Measurements from ENCODE around the gene BRSK1. TPM values are rescaled to one million over a fixed set of nuclear protein-coding genes. Genes with fewer than 3 reads are reported as not detected.

The BRSK1 gene
- total RNA-seq, 1 experiment from 2014 or later, result 8.7 TPM

DNA sequence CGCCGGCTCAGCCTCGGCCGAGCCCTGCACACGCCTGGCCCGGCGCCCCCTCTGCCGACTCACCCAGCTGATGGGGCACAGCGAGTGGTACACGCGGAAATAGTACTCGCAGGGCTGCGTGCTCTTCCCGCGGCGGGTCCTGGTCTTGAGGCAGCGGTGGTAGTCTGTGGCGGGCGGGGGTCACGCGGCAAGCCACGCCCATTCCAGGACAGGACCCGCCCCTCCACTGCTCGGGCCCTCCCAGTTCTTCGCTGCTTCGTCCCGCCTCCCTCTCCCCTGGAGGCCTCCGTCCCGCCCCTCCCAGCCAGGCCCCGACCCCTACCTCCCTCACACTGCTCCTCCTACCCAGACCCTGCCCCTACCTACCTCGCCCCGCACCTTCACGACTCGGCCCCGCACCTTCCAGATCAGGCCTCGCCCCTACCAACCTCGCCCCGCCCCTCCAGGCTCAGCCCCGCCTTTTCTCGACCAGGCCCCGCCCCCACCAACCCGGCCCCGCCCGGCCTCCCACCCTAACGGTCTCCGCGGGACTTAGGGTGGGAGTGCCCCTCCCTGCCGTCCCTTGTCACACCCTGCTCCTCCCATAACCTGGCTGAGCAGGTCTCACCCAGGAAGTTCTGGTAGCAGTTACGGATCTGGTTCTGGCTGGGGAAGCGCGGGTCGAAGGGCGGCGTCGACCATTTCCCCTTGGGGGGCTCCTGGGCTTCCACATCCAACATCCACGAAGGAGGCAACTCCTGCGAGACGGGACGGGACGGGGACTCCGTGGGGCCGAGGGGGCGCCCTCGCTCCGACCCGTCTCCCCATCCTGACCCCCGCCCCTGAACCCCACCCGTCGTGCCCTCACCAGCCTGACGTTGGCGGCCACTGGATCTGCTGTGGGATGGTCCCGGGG is 70.3 kb downstream of the BRSK1 start:
- H3K9me3 ChIP-seq (ENCODE audit: low read length), result no peaks in the 10 kb centered on the region
- intact Hi-C loops (cut with micrococcal nuclease), result loop anchor here (2.0 kb wide), 1 partner anchor 15 kb away; the partner anchor contains the start of gene KMT5C

DNA sequence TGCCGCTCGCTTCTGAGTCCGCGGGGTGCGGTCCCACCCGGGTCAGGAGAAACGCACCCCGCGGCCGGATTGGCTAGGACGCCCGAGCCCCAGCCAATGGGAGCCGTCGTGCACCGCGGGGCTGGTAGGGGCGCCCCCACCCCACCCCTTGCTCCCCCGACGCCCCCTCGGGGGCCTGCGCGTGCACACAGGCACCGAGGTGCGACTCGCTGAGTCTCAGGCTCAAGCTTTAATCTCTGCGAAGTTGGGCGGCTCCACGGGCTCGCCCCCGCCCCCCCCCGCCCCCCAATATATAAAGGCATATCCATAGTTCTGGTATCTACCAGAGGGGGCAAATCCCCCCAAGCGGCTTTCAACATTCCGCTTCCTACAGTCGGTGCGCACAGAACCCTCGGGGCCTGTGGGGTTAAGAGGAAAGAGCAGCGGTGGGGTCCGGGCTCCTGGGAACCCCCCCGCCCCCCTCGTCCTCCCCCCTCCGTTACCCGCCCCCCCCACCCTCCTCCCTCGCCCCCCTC is 71.0 kb downstream of the BRSK1 start, which contains the start of gene COX6B2:
TSS of gene COX6B2 (minus strand) at position 22 of the 515 bp plus-strand sequence. CDS start 198 bp downstream, outside the sequence.
- Histone ChIP-seq H3K9me2 (replicated peaks; ENCODE audit: low read length) (no peaks in the 10 kb centered on the region), H4K20me1 (ENCODE audit: low read length) (no peaks in the 10 kb centered on the region), H2AFZ (ENCODE audit: low read length) (peak within 1 kb of the TSS; percentile 70), H3K36me3 (ENCODE audit: low read depth, low read length) (no peaks in the 10 kb centered on the region), H3K9me3 (ENCODE audit: low read length) (no peaks in the 10 kb centered on the region), H3F3A (ENCODE audit: low read length, unreplicated experiment) (no peaks in the 10 kb centered on the region), H3K79me2 (ENCODE audit: low read length) (no peaks in the 10 kb centered on the region), H3K27me3 (ENCODE audit: low read length) (peaks cover 17% of the 10 kb centered on the region), H3K4me3 (ENCODE audit: low read length) (peak within 1 kb of the TSS; percentile 68), H3K27ac (ENCODE audit: low read length) (no peak within 1 kb of the TSS), H3K4me2 (ENCODE audit: low read length) (peak within 1 kb of the TSS; percentile 91), H3K9ac (ENCODE audit: low read length) (peak within 1 kb of the TSS; percentile 48), H3K4me1 (ENCODE audit: insufficient read depth, low read length) (peaks cover 45% of the 10 kb centered on the region)
- CTCF ChIA-PET, result no interaction called here
- DNase-seq (no peak), ATAC-seq (no peak)
- intact Hi-C loops (cut with micrococcal nuclease), result loop anchor here (2.0 kb wide), 1 partner anchor 16 kb away; the partner anchor contains the start of gene KMT5C
- BruUV-seq (replicated peaks), result no TSS peak
- TF ChIP-seq EZH2 (IDR thresholded peaks at IDR 0.05; ENCODE audit: low read length, unreplicated experiment), result no peak
- no peak for TF ChIP-seq EZH2phosphoT487 (IDR thresholded peaks at IDR 0.05; ENCODE audit: borderline replicate concordance, low read length)
- TF ChIP-seq, protein P1, sequence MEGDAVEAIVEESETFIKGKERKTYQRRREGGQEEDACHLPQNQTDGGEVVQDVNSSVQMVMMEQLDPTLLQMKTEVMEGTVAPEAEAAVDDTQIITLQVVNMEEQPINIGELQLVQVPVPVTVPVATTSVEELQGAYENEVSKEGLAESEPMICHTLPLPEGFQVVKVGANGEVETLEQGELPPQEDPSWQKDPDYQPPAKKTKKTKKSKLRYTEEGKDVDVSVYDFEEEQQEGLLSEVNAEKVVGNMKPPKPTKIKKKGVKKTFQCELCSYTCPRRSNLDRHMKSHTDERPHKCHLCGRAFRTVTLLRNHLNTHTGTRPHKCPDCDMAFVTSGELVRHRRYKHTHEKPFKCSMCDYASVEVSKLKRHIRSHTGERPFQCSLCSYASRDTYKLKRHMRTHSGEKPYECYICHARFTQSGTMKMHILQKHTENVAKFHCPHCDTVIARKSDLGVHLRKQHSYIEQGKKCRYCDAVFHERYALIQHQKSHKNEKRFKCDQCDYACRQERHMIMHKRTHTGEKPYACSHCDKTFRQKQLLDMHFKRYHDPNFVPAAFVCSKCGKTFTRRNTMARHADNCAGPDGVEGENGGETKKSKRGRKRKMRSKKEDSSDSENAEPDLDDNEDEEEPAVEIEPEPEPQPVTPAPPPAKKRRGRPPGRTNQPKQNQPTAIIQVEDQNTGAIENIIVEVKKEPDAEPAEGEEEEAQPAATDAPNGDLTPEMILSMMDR (conservative IDR thresholded peaks at IDR 0.05; ENCODE audit: low read depth, low read length), result no peak
- POLR2A ChIA-PET (ENCODE audit: unreplicated experiment), result interaction anchor here (0.6 kb wide), 1 partner anchor 13 kb away, joined by 3 read pairs; no protein-coding TSS in a partner anchor

More for the DNA sequence above, 70.3 kb downstream of the BRSK1 start:
- CTCF ChIA-PET, result no interaction called here
- Histone ChIP-seq H3K4me2 (ENCODE audit: low read length) (peak overlapping the region; percentile 91), H3K27ac (ENCODE audit: low read length) (no peak overlapping the region), H2AFZ (ENCODE audit: low read length) (peak overlapping the region; percentile 70), H4K20me1 (ENCODE audit: low read length) (no peaks in the 10 kb centered on the region), H3K9me2 (replicated peaks; ENCODE audit: low read length) (no peaks in the 10 kb centered on the region), H3K36me3 (ENCODE audit: low read depth, low read length) (no peaks in the 10 kb centered on the region), H3K79me2 (ENCODE audit: low read length) (no peaks in the 10 kb centered on the region), H3K9ac (ENCODE audit: low read length) (peak overlapping the region; percentile 48), H3K4me3 (ENCODE audit: low read length) (peak overlapping the region; percentile 68), H3K4me1 (ENCODE audit: insufficient read depth, low read length) (peaks cover 45% of the 10 kb centered on the region), H3K27me3 (ENCODE audit: low read length) (peaks cover 17% of the 10 kb centered on the region), H3F3A (ENCODE audit: low read length, unreplicated experiment) (no peaks in the 10 kb centered on the region)
- BruUV-seq (replicated peaks), result no TSS peak
- TF ChIP-seq, protein P1 (conservative IDR thresholded peaks at IDR 0.05; ENCODE audit: low read depth, low read length), result no peak
- TF ChIP-seq EZH2 (IDR thresholded peaks at IDR 0.05; ENCODE audit: low read length, unreplicated experiment), result no peak
- ATAC-seq (peak; percentile 81), DNase-seq (peak; percentile 65)
- POLR2A ChIA-PET (ENCODE audit: unreplicated experiment), result no interaction called here

All from PC-3 (cell line).